ENCODE results near the gene FLRT1.

FLRT1 gene

DNA sequence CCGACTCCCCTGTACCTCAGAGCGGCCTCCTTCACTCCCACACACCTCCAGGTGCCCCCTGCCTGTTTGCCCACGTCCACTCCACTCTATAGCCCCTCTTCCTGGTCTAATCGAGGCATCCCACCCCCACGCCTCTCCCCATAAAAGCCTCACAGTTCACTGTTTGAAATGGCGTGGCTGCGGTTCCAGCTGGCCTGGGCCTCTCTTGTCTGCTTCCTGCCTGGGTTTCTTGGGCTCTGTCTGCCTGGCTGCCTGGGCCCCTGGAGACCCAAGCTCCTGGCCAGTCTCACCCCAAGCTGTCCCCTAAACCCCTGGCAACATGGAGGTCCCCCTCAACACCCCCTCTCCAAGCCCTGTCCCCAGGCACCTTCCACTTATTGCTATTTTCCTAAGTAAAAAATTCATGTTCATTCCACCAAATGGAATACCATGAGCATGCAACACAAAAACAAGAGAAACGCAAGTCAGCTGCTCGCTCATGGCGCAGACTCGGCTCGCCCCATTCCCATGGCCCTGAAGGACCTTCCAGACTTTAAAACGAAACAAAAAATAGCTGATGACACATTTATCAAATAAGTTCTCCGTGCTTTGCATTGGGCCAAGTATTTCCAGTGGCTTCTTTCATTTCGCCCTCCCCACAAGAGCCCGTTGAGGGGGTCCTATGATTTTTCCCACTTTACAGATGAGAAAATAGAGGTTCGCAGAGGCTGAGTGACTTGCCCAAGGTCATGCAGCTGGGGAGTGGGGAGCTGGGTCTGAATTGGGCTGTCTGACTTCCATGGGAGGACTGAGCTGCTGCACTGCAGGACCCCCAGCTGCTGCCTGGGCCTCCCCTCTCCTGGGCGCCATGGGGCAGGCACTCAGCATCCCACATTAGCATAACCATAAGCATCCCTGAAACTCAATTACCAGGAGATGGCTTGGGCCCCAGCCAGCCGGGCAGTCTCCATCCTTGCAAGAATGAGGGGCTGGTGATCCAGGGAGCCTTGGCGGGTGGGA, 11.7 kb upstream of the FLRT1 start:
- no peak for DNase-seq (ENCODE audit: low read depth in 2 of 2)

DNA sequence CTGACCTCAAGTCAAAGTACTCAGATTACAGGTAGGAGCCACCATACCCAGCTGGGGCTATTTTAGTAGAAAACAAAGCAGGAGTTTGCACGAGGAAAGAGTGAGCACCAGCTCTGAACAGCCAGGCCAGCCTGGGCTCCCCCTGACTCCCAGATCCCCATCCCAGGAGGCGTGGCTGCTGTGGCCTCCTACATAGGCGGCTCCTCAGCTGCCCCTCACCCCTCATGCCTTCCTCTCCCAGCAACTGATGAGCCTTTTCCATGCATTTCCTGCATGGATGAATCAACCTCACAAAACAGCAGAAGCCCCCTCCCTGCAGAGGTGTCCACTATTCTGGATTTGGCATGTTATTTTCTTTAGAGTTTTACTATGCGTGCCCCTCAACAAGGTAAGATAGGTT, 10.5 kb upstream of the FLRT1 start:
- DNase-seq (ENCODE audit: low read depth in 2 of 2), result no peak

DNA sequence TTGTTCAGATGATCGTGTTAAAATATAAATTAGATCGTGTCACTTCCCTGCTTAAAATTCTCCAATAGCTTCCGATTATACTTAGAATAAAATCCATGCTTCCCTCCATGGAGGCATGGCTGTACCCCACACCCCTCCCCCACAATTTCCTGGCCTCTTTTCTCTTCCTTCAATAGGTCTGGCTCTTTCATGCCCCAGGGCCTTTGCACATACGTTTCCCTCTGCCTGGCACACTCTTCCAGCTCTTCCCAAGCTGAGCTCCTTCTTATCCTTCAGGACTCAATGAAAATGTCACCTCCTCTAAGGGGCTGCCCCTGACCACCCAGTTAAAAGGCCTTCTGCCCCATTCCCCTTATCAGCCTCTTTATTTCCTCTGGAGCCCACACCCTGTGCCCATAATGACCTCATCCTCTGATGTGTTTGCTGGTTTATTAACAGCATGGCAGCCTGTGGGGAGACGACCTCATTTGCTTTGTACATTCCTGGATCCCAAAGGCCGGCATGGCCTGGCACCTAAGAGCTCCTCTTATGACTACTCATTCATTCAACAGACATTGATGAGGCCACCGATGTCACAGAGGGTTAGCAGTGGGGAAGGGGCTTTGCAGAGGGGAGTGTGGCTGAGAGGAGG, 9.0 kb upstream of the FLRT1 start:
- DNase-seq (ENCODE audit: low read depth in 2 of 2), result no peak

DNA sequence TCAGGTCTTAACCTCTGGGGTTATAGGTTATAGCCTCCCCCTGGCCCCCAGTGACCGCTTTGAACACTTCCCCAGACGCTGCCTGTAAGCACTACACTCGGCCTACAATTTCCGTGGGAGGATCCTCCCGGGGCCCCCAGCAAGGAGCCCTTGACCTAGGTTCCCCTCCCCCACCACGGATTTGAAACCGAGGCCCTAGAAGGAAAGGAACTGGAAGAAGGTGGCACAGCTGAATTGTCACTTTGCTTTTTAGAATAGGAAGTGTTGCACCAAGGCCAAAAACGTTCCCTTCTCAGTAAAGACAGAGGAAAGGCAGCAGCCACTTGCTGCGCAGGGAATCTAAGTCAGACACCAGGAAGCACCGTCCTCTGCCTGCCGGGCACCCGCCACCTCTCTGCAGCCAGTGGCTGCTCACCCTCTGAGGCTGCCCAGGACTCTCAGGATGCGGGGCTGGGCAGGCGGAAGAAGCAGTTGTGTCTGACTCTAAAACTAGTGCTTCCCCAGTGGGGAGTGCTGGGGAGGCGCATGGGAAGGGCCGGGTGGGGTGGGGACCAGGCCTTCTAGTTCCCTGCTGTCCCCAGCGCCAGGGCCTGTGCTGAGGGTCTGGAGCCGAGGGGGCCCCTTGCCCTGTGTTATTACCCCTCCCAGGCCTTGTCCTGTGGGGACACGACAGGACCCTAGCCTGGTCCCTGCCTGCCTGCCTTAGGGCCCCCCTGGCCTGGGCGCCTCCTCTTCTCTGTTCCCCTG, 7.9 kb upstream of the FLRT1 start:
- DNase-seq (ENCODE audit: low read depth in 2 of 2), result no peak

DNA sequence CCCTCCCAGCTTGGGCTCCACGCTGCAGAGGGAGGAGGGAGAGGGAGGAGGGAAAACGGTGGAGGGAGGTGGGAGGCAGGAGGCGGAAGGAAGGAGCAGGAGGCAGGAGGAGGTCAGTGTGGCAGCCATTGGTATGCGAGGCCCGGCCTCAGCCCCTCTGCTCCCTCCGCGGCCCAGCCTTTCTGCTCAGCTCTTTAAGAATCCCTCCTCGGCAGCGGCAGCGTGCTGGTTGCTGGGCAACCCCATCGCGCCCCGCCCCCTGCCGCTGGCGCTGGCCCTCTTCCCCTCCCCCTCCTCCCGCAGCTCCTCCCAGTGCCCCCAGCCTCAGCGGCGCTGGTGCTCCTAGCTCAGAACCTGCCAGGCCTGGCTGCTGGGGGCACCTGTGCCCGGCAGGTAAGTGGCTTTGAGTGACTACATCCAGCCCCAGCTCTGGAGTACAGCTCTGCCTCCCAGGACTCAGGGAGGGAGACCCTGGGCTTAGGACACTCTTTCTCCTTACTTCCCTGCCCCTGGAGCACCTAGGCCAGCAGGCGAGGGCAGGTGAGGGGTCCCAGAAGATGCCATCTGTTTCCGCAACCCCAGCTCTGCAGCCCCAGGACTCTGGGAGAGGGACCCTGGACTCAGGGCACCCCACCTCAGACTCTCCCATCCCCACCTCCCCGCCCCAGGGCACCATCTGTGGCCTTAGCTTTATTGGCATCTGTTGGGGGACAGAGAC, 7.2 kb upstream of the FLRT1 start:
- no peak for DNase-seq (ENCODE audit: low read depth in 2 of 2)

DNA sequence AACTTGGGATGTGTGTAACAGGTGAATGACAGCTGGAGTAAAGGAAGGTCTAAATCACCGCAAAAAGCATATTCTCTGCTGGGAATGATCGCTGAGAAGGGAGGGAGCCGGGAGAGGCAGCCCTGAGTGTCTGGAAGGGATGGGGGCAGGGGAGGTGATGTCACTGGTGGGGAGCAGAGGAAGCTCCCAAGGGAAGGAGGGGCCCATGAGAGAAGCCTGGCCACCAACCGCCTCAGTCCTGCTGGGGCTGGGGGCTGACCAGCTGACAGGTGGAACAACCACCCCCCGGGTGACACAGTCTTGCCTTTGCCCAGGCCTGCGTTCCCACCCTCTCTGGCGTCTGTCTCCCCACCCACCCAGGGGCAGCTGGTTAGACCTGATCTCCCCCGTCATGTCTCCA, 6.0 kb upstream of the FLRT1 start:
- no peak for DNase-seq (ENCODE audit: low read depth in 2 of 2)

DNA sequence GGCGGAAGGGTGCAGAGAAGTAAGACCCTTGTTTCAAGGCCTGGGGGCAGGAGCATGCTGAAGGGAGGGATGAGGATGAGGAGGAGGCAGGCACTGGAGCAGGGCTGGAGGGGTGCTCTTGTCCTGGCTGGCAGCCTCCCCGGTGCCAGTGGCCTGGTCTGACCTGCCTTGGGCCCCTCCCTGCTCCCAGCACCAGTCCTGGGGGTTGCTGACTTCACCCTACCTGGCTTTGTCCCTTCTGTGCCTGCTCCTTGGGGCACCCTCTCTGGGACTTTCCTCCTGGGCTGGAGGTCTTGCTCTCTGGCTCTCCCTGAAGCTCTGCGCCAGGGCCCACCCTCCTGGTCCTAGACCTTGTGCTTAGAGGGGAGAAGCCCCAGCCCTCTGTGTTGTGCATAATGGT, 4.7 kb upstream of the FLRT1 start:
- no peak for DNase-seq (ENCODE audit: low read depth in 2 of 2)

DNA sequence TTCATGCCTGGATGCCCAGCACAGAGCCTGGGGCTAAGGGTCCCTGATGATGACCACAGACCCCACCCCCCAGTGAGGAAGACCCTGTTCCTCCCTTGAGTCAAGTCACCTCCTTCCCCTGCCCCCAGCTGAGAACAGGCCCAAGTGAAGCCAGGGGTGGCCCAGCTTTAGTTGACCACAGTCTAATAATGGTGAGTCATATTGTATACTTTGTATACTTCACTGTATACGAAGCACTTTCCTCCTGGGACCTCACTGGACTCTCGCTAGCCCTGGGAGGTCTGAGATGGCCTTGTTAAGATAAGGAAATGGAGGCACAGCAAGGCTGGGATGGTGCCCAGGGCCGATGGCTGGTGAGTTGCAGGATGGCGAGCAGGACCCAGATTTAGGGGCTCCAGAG, 3.7 kb upstream of the FLRT1 start:
- DNase-seq (ENCODE audit: low read depth in 2 of 2), result no peak

DNA sequence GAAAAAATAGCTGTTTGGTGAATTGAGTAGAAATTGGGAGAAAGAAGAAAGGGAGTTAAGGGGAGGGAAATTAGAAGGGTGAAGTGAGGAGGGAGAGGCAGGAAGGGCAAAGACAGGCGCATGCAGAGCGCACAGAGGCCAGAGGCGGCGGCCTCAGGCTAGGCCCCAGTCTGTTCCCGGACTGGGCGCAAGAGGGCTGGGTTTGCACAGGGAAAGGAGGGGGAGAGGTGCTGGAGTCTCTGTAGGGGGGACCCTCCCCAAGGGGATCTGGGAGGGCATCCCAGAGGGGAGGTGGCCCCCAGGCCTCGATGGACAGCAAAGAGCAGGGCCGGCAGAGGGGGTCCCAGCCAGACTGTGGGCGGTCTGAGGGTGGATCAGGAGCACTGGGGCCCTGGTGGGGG, 1.3 kb upstream of the FLRT1 start:
- DNase-seq (ENCODE audit: low read depth in 2 of 2), result no peak

DNA sequence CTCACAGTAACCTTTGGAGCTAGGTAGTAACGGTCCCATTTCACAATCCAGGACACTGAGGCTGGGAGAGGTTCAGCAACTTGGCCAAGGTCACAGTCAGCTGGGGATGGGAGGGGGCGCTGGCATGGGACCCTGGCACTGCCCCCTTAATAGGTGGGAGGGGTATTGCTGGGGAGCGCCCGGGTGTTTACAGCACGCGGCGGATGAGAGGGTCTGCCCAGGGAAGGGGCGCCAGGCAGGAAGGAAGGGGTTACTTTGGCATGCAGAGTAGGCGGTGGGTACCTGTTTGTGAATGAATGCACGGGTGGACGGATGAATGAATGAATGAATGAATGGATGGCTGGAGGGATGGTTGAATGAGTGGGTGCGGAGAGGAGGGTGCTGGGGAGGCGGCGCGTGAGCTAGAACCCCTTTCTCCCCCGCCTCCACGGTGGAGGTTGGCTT, 628 bp upstream of the FLRT1 start:
- DNase-seq (ENCODE audit: low read depth in 2 of 2), result no peak

DNA sequence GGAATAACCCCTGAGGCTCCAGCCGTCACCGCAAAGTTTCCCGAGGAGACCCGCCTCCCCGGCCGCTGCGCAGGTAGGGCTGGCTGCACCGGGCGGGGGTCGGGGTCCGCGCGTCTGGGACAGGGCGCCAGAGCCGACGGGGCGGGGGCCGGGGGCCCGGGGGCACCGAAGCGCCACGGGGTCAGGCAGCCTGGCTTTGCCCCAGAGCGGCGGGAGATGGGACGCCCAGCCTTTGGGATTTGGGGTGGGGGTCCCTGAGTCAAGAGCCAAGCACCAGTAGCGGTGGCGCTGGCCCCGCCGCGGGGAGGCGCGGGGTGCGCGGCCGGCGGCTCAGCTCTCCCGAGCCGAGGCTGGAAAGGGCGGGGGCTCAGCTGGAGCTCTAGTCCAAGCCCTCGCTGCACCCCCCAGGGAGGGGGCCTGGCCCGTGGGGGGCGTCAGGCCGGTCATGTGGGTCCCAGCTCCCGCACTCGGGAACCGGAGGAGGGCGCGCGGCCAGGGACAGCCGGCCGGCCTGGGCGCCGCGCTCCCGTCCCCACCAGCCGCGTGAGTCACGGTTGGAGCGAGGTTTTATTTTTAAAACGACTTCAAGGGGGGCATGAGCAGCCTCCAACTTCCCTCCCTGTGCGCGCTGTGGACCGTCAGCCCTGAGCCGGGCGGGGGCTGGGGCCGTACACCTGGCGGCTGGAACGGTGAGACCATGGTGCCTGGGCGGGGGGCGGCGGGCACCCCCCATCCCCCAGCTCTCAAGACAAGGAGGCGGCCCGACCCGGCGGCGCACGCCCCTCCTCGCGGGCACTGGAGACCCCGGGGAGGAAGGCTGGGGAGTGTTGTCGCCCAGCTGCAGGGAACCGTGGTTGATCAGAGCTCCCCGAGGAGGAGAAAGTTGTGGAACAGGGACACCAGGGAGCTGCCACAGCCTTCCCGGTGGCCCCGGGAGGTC, 626 bp downstream of the FLRT1 start:
- no peak for DNase-seq (ENCODE audit: low read depth in 2 of 2)

DNA sequence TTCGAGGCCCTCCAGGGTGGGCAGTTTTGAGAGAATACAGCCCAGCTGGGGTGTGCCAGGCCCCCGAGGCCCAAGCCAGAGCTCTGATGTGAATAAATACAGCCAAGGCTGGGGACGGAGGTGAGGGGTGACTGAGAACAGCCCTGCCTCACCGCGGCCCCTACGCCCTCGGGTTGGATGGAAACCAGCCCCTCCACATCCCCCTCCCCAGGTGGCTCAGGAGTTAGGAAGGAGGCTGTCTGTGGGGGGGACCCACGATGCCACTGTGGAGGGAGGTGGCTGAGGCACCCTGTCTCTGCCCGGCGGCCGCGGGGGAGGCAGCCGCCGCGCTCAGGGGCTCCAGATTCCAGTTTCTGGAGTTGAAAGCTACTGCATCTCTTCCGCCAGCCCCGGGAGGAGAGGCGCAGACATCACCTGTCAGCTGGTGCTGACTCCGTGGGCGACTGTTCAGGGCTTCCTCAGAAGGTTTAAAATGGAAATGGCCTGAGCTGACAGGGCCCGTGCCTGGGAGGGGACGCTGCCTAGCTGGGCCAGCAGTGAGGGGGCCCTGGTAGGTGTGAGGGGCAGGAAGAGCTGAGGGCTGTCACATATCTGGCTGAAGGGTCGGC, 1.4 kb downstream of the FLRT1 start:
- DNase-seq (ENCODE audit: low read depth in 2 of 2), result no peak

DNA sequence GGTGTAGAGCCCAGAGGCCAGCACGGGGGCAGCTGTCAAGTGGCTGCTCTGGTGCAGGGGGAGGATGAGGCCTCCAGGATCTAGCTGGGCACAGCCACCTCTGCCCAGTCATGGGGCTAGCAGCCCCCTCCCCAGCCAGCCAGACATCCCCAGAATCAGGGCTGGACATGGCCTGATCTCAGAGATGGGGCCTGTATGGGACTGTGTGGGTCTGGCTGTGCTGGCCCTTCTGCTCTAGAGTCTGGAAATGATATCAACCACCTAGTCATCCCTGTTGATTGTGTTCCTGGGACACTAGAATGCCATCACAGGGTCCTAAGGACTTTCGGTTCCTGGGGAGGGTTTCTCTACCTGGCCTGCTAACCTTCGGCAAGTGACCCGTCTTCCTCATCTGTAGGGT, 2.8 kb downstream of the FLRT1 start:
- DNase-seq (ENCODE audit: low read depth in 2 of 2), result no peak

DNA sequence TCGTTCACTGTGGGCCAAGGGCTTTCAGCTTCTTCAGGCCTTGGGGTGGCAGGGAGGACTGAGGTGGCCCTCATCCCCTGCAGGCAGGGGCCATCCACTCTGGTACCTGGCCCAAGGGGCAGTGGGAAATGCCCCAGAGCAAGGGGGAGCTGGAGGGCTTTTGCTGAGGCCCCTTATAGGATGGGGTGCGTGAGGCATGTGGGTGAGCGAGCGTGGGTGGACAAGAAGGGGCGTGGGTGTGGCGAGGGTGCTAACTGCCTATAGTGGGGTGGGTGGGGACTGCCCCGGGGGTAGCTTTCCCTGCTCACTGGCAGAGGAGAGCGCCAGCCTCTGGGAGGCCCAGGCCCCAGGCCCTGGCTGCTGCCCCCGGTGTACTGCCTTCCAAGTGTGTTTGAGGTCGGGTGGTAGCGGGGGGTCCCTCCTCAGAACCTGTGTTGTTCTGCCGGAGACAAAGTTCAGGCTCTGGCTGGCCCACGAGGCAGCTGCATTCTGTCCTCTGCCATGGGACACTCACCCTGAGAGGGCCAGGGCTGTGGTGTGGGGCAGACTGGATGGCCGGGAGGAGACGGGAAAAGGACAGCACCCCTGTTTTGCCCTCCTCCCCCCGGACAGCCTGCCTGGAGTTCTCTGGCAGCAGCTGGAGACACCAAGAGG, 3.4 kb downstream of the FLRT1 start:
- no peak for DNase-seq (ENCODE audit: low read depth in 2 of 2)

DNA sequence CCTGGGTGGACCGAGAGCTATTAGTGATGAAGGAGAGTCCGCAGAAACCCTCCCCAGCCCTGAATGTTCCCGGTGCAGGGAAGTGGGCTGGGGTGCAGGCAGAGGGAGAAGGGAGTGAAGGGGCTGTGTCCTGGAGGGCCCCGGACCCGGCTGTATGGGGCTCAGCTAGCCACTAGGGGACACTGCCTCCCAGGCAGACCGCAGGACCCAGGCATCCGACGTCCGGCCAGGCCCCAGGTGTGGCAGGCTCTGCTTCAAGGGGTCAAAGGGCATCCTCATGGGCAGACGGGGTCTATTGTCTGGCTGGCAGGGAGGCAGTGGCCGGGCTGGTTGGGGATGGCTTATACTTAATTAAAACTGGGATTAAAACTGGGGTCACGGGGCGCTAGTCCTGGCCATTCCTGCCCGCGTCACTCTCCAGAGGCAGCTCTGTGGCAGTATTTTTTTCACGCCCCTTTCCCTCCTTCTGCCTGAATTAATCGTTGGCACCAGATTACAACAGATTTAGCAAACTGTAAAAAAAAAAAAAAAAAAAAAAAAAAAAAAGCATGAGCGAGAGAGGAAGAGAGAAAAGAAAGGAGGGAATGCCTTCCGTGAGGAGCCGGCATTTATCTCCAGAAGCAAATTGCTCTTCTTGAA, 5.1 kb downstream of the FLRT1 start:
- DNase-seq (ENCODE audit: low read depth in 2 of 2), result no peak

DNA sequence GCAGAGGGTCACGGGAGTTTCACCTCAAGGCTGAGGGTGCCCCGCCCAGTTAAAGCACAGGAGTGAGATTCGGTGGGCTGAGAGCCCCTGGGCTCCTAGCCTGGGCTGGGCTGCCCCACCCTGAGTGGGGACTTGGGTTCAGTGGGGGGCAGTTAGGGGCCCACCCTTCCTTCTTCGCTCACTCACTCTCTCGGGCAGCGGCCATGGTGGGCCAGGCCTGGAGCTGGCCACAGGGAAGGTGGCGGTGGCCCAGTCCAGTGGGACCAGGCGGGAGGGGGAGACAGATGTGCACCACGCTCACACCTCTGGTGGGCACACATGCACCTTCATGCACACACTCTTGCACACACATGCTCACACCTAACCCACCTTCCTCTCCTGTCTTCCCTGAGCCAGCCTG, 6.1 kb downstream of the FLRT1 start:
- DNase-seq (ENCODE audit: low read depth in 2 of 2), result no peak

DNA sequence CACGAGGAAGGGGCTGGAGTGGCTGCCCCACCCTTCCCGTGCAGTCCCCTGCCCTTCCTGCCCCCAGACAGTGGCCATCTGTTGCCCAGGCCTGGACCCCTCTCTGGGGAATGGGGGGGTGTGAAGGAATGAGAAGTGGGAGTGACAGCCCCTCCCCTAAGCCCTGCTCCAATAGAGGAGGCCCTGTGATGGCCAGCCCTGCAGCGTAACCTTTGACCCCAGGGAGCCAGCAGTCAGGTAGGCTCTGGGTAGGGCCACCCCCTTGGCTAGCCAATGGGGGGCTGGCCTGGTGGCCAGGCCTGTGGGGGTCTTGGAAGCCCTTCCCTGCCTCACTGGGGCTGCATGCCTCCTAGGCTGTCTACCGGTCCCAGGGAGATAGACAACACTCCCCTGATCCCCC, 6.6 kb downstream of the FLRT1 start:
- DNase-seq (ENCODE audit: low read depth in 2 of 2), result no peak

DNA sequence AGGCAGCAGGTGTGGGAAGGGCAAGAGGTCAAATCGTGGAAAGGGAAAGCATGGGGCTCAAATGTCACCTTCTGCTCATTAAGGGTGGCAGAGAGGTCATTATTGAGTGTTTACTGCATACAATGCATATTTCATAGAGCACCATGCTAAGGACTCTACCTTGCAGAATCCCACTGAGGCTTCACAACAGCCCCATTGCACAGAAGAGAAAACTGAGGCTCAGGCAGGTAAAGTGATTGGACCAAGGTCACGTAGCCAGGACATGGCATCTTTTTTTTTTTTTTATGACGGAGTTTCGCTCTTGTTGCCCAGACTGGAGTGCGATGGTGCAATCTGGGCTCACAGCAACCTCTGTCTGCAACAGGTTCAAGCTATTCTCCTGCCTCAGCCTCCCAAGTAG, 7.8 kb downstream of the FLRT1 start:
- no peak for DNase-seq (ENCODE audit: low read depth in 2 of 2)

DNA sequence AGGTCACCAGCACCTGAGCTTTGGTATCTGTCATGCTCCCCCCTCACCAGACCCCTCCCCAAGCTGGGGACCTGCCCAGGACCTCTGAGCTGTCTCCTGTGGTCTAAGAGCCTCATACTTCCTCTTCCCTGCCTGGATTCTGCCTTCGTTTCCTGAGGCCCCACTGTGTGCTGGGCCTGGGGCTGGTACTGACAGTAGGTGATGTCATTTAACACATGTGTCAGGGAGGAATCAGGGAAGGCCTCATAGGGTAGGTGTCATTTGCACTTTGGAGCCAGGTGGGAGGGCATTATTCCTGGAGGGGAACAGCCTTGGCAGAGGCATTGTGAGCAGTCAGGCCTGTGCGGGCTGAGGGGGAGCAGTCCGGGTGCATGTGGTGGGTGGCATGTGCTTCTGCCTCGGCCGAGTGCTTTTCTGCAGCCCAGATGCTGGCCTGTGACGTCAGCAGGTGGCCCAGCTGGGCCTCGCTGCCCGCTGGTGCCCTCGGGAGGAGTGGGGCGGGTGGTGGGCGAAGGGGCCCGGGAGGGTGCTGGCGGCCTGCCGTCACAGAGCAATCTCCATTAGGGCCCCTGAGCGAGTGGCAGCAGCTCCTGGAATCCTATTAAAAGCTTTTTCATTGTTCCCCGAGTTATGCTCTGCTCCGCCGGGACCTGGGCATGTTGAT, 9.1 kb downstream of the FLRT1 start:
- DNase-seq (ENCODE audit: low read depth in 2 of 2), result no peak

All from stimulated activated CD4-positive, alpha-beta T cell treated with anti-CD3 and anti-CD28 coated beads, Interleukin-15, amount 100 ng/mL, for 48 hours (primary cell).